SW 1271 (cell line): Measurements from ENCODE around the gene HTR2B.
"Not testable (repeated sequence)": the region's sequence is repeated elsewhere in the genome, so short reads cannot be mapped to it uniquely, and the experiment has no call there.

ENCODE experiments used
- DNase-seq, 2 experiments: peaks; one replicate each; lab custom pipeline; 2025; lab: John Stamatoyannopoulos, UW

HTR2B gene

DNA sequence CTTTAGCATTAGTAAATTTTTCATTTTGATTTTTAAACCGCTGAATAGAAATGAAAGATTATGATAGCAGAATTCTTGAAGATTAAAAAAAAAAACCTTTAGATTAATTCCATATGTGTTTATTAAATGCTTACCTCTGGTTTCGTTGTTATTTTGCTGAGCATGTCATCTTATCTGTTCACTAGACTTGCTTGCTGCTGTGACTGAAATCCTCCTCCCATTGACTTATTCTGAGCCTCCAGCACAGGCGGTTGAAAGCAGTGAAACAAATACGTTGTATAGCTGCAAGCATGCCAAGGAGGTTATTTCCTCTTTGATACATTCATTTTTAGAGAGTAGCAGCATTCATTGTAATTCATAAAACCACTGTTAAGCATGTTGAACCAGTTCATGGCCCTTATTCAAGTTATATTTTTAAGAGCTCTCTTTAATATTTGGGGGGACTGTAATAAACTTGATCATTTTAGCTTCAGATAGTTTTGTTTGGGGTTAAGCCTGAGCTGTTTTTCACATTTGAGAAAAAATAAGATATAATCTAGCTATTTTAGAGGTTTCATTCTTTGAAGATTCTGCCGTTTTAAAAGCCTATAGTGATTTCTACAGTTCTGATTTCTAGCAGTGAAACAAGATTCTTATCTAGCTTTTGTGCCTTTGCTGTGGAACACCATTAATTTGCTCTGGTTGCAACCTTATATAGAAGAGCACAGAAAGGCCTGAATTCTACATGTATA lies at the start of gene HTR2B:
Gene HTR2B (minus strand): TSS at position 205 of the 731 bp plus-strand sequence. CDS start 1,278 bp downstream, outside the sequence.
- DNase-seq, result no peak

GRCh38 chr2:231174211-231174651 lies 49.4 kb upstream of the HTR2B start:
- no peak for DNase-seq

DNA sequence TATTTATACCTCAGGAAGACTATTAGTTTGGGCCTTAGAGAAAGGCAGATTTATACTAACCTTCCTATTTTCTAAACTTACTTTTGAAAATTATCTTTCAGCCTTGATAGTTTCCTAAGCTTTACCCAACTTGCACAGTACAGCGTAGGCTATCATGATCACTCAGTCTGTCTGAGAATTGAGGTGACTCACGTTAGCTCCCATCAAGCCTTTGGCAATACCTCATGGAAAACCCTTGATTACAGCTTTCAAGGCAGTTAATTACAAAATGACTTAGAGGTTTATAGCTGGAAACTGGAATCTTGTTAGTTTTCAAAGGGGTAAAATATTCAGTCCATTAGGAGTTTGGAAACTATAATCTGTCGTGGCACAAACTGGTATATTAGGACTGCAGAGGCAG lies 47.2 kb upstream of the HTR2B start:
- DNase-seq, result no peak

GRCh38 chr2:231170055-231170454 lies 45.2 kb upstream of the HTR2B start:
- DNase-seq, result no peak

- DNase-seq, result no peak
Observed at GRCh38 chr2:231169488-231169887, 44.6 kb upstream of the HTR2B start.

DNA sequence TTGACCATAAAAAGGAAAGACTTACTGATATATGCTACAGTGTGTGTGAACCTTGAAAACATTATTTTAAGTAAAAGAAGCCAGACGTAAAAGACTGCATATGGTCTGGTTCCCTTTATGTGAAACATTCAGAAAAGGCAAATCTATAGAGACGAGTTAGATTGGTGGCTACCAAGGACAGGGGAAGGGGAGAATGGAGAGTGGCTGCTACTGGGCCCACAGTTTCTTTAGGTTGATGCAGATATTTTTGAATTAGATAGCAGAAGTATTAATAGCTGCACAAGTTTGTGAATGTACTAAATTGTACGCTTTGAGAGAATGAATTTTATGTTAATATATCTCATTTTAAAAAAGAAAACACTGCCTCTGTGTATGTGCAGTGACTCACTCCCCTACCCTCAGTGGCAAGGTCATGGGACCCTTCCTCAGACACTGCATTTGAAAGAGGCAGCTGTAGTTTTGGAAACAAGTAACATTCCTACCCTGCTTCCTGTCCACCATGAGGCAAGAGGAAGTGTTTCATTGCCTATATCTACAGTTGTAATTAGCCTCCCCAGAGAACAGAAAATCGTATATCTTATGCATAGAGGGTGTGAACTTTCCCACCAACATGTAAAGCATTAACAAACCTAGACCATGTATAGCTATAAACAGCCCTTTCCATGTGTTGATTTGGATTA lies 43.8 kb upstream of the HTR2B start:
- no peak for DNase-seq

DNA sequence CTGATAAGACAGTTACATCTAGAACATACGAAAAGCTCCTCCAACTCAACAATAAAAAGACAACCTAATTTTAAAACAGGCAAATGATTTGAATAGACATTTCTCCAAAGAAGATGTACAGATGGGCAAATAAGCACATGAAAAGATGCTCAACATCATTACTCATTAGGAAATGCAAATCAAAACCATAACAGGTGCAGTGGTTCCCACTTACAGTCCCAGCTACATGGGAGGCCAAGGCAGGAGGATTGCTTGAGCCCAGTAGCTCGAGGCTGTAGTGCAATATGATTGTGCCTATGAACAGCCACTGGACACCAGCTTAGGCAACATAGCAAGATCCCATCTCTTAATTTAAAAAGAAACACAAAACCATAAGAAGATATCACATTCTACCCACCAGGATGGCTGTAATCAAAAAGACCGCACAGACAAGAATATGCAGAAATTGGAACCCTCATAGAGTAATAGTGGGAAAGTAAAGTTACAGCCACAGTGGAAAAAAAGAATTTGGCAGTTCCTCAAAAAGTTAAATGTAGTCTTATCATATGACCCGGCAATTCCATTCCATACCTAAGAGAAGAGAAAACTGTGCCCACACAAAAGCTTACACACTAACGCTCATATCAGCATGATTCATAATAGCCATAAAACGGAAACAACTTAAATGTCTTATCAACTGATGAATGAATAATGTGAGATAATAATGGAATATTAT lies 43.1 kb upstream of the HTR2B start:
- no peak for DNase-seq

- no peak for DNase-seq
Observed at GRCh38 chr2:231163414-231164095, 38.7 kb upstream of the HTR2B start.

GRCh38 chr2:231163011-231163410 lies 38.2 kb upstream of the HTR2B start:
- no peak for DNase-seq

- DNase-seq, result peak; percentile 65 to 84
Observed at GRCh38 chr2:231161877-231162329, 37.1 kb upstream of the HTR2B start.

DNA sequence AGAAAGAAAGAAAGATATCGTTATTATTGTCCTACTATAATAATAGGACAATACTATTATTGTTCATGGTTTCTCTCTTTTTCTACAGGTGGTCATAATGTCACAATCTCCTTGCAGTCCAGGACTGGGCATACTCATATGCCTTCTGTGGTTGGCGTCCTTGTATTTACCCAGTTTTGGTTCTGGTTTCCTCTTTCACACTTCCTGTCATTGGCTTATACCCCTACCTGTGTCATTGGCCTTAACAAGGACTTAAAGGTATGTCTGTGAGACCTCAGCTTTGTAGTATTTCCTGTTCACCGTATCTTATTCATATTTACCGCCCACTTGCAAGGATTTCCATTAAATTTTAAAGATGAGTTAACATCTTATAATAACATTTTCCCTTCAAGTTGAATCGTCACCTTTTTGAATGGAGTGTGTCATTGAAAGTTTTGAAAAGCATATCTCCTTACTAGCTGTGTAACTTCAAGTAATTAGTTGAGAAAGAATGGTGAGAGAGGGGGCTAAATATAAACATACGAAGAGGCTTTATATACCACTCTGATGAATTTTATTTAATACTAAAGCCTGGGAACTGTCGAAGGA lies 36.5 kb upstream of the HTR2B start:
- no peak for DNase-seq

GRCh38 chr2:231160701-231161100 lies 35.9 kb upstream of the HTR2B start:
- no peak for DNase-seq

DNA sequence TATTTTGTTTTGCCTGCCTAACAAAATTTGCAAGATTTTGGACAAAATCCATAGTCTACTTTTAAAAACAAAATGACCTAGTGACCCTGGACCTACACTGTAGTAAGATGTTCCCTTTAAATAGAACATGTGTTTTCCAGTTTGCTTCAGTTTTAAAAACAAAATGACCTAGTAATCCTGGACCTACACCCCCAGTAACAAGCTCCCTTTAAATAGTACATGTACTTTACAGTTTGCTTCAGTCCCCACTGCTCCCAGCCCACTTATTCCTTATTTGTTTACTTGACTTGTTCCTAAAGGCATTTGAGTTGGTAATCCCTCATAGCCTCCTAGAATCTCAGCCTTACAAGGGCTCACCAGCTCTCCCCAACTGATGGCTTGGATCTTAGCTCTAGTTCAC lies 34.5 kb upstream of the HTR2B start:
- DNase-seq, result no peak

- DNase-seq, result no peak
Observed at GRCh38 chr2:231152800-231153557, 28.1 kb upstream of the HTR2B start.

DNA sequence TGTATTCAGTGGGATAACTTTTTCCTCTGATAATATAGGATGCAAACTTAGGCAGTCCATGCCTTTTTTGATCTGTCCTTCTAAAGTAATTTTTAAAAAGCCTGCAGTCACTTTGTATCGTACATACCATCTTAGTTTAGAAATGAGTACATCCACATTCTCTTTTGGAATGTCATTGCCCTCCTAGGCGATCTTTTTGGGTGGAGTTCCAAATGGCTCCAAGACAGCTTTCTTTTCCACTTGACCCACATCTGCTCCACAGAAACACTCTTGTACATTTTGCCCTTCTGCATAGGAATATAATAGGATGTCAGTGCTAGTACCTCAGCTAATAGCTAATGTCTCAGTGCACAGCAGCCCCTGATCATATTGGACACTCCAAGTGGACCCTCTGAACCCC lies 21.8 kb upstream of the HTR2B start:
- DNase-seq, result no peak

DNA sequence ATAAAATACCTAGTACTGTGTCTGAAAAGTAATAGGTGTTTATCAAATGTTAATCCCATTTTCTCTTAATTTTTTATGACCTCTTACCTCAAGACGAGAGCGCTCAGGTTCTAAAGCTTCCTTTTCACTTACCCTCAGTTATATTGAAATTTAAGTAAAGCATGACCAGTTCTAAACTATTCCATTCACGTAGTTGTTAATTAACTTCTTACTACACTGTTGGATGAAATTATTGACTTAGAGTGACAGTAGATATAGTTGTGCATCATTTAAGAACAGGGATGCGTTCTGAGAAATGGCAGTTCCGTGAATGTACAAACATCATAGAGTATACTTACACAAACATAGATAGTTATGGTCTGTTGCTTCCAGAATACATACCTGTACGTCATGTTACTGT lies 20.1 kb upstream of the HTR2B start:
- DNase-seq, result no peak

GRCh38 chr2:231140808-231141207 lies 16.0 kb upstream of the HTR2B start:
- not testable (repeated sequence) for DNase-seq

DNA sequence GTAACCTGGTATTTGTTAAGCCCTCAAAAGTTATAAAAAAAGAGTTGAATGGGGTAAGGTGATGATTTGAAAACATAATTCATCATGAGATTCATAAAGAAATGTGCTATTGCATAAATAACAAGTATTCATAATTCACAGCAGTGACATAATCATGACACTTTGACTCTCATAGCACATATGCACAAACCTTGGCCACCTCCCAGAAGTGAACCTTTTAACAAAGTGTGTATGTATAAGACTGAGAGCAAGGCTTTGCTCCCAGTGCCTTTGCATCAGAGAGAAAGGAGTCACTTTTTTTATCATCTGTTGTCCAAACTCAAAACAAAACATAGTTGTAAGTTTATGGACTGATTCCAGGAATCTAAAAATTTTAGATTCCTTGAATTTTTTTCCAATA lies 15.0 kb upstream of the HTR2B start:
- no peak for DNase-seq

- DNase-seq, result no peak
Observed at GRCh38 chr2:231138699-231139098, 13.9 kb upstream of the HTR2B start.

- no peak for DNase-seq
Observed at GRCh38 chr2:231134910-231135655, 10.2 kb upstream of the HTR2B start.
